Transverse colon (tissue), 4 donors: ENCODE measurements around the gene PIK3AP1.

Source experiments
- POLR2A ChIP-seq: fragments of 450-650 bp; IDR thresholded peaks from one replicate; pipeline ENCODE4 v1.6.1; 2016; ENCODE audit warnings: antibody characterized with exemption, mild to moderate bottlenecking, moderate library complexity
- POLR2AphosphoS5 ChIP-seq, 3 donors: sonication (generic); formaldehyde crosslinking; IDR thresholded peaks; one replicate each; pipeline ENCODE4 v1.6.1; 2016; ENCODE audit warnings: antibody characterized with exemption in 3 of 3
- TF ChIP-seq, protein P1 (sequence below), 5 experiments: fragments of 200-600 bp in 3 of 5; fragments of 450-650 bp in 2 of 5; sonication (generic) in 3 of 5; IDR thresholded peaks; 1 replicate in 2 of 5; 2 replicates in 3 of 5; pipeline ENCODE4 v1.5.1; 2016 to 2017; ENCODE audit warnings: antibody characterized with exemption in 5 of 5, inconsistent platforms in 3 of 5, mild to moderate bottlenecking in 2 of 5, moderate library complexity in 1 of 5

DNA sequence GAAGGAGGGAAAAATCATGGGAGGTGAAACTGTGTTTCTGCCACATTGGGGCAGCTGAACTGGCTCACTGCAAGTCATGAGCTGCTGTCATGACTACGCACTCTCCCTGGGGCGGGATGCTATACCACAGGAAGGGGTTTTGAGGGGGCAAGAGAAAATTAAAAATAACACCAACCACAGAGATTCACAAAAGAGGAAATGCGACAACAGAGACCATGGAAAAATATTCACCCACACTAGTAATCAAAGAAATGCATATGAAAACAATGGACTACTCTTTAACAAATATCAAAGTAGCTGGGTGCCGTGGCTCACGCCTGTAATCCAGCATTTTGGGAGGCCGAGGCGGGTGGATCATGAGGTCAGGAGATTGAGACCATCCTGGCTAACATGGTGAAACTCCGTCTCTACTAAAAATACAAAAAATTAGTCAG, 68.3 kb downstream of the PIK3AP1 start:
- TF ChIP-seq POLR2AphosphoS5 (IDR thresholded peaks at IDR 0.05) (no peak), POLR2A (no peak)
- TF ChIP-seq, protein P1, sequence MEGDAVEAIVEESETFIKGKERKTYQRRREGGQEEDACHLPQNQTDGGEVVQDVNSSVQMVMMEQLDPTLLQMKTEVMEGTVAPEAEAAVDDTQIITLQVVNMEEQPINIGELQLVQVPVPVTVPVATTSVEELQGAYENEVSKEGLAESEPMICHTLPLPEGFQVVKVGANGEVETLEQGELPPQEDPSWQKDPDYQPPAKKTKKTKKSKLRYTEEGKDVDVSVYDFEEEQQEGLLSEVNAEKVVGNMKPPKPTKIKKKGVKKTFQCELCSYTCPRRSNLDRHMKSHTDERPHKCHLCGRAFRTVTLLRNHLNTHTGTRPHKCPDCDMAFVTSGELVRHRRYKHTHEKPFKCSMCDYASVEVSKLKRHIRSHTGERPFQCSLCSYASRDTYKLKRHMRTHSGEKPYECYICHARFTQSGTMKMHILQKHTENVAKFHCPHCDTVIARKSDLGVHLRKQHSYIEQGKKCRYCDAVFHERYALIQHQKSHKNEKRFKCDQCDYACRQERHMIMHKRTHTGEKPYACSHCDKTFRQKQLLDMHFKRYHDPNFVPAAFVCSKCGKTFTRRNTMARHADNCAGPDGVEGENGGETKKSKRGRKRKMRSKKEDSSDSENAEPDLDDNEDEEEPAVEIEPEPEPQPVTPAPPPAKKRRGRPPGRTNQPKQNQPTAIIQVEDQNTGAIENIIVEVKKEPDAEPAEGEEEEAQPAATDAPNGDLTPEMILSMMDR (IDR thresholded peaks at IDR 0.05): no peak
